T-helper 9 cell (primary cell): ENCODE data around the gene CHRM2.

Experiments used
- DNase-seq: peaks from one replicate; pipeline ENCODE4 v3.0.0-alpha.2; 2020

CHRM2 gene

DNA sequence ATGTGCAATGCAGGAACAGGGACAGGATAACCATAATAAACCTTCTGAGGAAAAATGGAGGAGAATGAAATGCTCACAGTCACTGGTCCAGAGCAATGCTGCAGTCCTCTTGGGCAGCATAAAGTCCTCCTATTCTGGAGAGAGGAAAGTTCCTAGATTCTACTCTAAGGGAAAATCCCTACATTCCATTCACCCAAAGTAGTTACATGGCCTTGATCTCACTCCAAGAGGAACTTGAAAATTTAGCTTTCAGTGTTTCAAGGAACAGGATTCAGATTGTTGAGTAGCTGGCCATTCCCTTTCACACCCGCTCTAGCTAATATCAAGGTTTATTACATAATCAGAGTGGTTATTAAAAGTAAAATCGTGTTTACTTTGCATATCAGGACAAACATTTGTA is 168.3 kb downstream of the CHRM2 start:
- no peak for DNase-seq

DNA sequence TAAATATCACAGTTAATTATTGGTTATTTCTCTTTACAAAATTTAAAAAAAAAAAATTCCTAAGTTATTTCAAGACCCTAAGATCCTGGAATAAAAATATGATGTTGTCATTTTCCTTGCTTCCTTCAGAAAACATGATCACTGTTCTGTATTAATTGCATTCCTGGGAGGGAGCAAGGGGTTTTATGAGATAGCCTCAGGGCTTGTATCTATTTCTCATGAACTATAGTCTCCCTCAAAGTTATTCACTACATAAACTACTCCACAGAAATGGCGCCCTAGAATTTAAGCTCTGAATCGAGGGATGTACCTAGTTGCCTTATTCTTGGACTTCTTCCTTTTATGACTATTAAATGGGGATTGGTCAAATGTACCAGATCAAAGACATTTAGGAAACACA is 170.3 kb downstream of the CHRM2 start:
- DNase-seq = no peak

DNA sequence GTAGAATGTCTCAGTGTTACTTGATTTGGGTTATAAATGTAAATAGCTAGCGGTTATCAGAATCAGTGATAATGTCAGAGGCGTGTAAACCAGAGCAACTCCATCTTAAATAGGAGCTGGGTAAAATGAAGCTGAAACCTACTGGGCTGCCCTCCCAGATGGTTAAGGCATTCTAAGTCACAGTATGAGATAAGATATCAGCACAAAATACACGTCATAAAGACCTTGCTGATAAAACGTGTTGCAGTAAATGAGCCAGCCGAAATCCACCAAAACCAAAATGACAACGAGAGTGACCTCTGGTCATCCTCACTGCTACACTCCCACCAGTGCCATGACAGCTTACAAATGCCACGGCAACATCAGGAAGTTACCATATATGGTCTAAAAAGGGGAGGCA is 172.3 kb downstream of the CHRM2 start:
- DNase-seq = no peak

DNA sequence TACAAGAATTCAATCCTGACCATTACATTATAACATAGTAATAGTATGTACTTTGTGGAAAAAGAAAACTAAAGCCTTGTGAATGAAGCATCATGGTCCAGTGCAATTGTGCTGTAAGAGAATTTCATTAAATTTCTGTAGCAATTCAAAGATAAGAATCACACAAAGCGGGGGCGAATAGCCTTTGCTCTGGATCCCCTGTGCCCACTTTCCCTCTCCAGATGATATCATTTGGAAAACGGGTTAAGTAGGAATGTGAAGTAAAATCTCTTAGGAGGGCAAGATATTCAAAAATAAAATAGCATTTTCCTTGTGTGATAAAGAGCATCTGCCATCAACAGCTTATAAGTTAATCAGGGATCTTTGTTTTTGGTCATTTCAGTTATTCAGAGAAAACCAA is 177.1 kb downstream of the CHRM2 start:
- no peak for DNase-seq

DNA sequence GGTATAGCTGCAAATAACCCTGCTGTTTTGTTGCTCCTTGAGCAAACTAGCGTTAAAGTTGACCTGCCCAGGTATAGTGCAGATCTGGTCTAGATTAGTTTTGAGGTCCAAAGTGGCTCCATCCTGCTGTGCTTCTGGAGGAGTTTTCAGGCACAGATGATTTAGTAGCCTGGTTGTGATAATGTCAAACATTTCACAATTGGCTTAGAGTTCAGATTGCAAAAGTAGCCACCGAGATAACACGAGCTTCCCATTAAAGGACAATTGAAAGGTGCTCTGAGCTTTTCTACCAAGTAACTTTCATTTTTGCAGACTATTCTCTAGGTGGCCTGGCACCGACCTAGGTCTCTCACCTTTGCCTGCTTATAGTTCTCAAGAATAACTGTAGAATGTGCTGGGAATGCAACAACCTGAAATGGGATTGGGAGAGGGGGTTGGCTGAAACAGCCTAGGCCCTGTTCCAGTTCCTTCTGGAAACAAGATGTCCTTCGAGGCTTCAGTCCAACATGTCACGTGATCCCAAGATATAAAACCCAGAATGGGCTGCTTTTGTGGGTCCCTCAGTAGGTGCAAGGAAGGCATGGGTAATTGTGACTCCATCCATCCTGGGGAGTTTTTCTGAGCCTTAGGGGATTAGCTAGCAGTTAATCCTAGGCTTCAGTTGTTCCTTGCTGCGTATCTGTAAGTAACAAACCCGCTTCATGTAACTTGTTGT is 201.0 kb downstream of the CHRM2 start:
- DNase-seq = no peak
